NCI-H82 treated with DMSO at 0.1 percent for 48 hours (cell line): ENCODE measurements around the gene CCBE1.

Experiments
- DNase-seq: peaks from one replicate; lab custom pipeline; 2025; ENCODE audit not compliant: unreplicated experiment; lab: John Stamatoyannopoulos, UW

Gene CCBE1

GRCh38 chr18:59502274-59503175 lies 194.7 kb downstream of the CCBE1 start:
- no peak for DNase-seq

- no peak for DNase-seq
Measured at GRCh38 chr18:59501920-59502273, 195.3 kb downstream of the CCBE1 start.

- no peak for DNase-seq
Measured at GRCh38 chr18:59500765-59501164, 196.5 kb downstream of the CCBE1 start.

- DNase-seq: no peak
Measured at GRCh38 chr18:59498506-59499086, 198.6 kb downstream of the CCBE1 start.

DNA sequence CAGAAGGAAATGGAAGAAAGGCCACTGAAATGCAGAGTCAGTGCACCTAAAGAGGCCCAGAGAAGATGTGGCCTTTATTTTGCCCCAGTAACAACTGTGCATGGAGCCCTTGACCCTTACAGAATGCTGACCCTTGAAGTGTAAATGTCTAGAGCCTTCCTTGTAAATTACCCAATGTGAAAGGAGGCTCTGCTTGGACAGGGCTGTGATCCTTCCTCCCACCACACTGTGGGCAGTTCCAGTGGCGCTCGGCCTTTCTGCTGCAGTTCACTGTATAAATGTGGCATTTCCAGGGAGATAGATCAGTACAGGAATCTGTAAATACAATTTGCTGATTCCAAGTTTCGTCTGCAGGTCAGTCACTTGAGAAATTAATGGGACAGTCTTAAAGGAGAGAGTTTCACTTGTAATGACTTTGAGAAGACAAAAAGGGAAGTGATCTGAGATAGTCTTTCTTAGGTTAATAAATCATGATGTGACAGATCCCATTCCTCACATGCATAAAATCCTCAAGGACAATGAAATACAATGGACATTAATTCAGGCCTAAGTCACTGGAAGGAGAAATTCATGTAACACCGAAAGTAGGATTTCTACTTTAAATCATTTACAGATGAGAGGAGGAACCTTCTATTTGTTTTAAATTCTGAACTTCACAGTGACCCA lies 204.3 kb downstream of the CCBE1 start:
- no peak for DNase-seq

- no peak for DNase-seq
Measured at GRCh38 chr18:59488899-59489298, 208.3 kb downstream of the CCBE1 start.

DNA sequence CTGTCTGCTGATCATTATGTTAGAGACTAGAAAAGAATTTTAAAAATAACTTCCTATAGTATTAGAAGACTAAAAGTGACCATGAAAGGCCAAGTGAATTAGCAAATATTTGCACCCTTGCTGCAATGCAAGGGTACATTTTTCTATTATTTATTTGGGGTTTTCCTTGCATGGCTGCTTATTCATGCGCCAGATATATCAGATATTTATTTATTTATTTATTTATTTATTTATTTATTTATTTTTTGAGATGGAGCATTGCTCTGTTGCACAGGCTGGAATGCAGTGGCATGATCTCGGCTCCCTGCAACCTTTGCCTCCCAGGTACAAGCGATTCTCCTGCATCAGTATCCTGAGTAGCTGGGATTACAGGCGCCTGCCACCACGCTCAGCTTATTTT lies 211.8 kb downstream of the CCBE1 start:
- DNase-seq: no peak

DNA sequence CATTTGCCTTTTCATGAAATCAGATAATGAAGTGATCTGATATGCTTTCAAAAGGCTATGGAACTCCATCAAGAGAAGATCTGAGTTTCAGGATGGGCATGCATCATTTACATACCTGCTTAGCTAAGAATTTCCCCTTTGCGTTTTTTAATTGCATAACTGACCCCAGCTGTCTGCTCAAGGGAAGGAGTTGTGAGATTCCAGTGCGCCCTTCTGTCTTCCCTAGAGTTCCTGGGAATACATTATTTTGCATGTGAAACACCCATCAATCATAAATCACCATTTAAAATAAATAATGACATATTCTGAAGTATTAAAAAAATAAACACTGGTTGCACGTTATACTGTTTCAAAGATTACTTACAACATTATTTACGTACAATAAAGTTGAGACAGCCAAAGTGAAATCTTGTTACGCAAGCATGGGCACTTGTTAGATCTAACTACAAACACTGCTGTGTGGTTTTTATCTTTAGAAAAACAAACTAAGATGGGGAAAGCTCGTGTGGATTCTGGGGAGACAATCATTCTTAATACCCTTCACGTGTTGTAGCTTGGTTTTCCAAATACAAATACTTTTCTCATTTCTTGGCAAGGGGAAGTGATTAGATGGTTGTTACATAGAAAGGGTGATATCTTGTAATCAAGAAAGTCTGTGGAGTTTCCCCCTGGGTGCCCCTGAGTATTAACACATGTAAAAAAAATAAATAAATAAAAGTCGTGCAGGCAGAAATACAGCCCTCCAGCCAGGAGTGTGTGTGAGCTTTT lies 212.5 kb downstream of the CCBE1 start:
- no peak for DNase-seq

DNA sequence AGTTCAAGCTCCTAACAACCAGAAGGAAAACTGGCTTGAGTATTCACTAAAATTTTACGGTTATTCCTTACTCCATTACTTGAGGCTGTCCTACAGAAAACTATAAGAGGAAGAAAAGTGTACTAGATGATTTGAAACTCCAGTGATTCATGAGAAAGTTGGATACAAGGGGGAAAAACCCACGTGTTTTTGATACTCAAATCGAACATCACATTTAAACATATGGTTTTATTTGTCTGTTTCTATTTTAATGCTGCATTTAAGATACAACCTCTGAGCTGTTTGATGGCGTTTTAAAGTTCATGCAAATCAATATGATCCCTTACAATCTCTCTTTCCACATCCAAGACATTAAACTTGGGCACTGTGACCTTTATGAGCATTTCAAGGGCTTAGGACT lies 213.1 kb downstream of the CCBE1 start:
- no peak for DNase-seq

- no peak for DNase-seq
Measured at GRCh38 chr18:59481436-59481835, 215.8 kb downstream of the CCBE1 start.

DNA sequence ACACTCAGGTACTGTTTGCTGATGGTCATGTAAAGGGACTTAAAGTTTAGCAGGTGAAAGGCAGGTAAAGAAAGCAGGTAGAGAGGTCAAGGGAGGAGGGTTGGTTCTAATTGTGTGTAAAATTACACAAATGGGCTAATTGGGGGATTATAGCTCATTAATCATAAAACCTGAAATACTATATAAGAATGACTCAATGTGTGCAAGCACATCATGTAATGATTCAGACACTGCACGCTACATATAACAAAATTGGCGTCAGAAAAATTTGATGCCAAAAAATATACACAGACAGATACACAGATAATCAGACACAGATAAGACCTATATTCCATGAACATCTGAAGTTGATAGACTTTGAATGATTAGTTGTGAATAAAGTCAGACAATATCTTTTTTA lies 217.4 kb downstream of the CCBE1 start:
- no peak for DNase-seq

DNA sequence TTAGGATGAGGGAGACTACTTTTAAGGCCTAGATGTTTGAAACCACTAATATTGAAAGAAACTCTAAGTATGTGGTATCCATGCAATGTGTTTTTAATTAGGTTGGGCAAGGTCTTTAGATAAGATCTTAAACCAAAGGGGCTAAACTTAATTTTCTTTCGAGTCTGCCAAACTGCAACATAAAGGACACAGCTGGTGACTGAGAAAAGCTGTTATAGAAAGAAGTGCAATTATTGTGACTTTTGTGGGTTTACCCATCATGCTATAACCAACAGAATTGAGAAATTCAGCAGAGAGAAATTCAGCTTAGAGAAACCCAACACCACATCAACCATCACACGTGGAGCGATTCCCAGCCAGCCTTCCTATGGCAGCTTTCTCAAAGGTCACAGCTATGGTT lies 218.6 kb downstream of the CCBE1 start:
- DNase-seq: no peak

DNA sequence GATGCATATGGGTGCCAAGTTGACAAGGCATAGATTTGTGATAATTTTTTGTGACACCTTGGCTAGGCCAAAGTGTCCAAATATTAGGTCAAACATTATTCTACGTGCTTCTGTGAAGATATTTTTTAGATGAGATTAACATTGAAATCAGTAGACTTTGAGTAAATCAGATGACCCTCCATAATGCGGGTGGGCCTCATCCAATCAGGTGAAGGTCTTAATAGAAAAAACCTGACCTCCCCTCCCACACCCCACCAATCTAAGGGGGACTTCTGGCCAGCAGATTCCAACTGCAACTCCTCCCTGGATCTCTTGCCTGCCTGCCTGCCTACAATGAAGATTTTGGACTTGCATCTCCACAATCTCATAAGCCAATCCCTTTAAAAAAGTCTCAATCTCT lies 219.4 kb downstream of the CCBE1 start:
- DNase-seq: no peak

DNA sequence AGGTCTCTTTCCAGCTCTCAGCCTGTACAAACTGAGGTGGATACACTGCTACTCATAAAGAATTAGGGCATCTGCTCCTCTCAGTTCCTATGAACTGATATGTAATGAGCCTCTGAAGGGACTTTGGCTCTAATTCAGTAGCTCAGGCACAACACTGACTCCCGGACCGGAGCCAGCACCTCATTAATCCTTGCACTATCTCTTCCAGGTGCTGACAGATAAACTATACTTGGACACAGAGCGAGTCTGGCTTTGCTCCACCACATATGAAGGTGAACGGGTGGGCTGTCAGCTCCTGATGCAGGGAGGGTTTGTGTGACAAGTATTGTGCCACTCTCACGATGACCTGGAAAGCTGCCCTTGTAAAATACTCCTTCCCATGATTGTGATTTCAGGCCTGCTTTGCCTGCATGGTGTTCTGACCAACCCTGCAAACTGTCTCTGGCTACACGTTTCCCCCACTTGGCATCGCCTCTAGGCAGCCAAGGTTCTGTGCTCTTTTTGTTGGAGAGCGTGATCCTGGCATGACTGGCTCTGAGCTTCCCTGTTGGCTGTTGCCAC lies 226.6 kb downstream of the CCBE1 start:
- DNase-seq: no peak

DNA sequence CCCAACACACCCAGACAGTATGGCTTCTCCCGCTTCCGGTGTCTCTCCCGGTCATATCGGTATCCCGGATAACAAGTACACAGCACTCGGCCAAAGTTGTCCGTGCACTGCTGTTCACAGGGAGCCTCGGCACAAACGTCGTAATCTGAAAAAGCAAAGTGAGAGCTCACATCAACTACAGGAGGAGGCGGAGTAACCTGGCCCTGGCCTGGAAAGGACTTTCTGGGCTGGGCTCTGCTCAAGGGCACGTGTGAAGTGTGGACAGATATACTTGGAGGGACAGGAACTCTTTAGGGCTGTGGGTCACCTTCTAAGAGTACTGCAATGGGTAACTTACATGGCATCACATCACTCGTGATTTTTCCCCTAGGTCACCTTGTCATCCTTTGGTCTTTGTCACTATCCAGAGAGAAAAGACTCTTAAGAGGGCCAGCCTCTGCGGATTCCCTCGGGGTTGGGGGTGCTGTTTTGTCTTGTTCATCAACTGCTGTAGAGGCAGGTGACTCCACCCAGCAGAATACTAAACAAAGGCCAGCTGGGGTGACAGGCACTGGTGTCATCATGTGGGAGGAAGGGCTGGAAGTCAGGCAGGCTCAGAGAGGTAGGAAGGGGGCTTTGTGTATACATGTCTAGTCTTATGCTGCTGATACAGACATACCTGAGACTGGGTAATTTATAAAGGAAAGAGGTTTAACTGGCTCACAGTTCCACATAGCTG lies 227.6 kb downstream of the CCBE1 start:
- DNase-seq: no peak

- no peak for DNase-seq
Measured at GRCh38 chr18:59468821-59469220, 228.4 kb downstream of the CCBE1 start.

GRCh38 chr18:59467497-59467896 lies 229.7 kb downstream of the CCBE1 start:
- DNase-seq: no peak

DNA sequence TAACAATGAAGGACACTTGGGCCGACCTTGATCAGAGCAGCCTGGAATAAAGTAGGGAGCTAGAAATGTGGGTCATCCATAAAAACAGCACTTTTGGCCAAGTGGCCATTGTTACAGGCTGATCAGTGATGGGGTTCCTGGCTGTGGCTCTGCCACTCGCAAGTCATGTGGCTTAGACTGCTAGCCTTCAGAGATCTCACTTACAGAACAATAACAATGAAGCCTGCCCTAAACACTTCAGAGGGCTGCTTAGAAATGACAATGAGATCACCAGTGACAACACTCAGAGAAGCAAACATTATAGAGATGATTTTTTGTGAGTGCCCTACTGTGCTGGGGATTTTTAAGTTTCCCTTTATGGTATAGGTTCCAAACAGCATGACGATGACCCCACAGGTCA lies 230.2 kb downstream of the CCBE1 start:
- no peak for DNase-seq

- no peak for DNase-seq
Measured at GRCh38 chr18:59464486-59464885, 232.7 kb downstream of the CCBE1 start.

- DNase-seq: no peak
Measured at GRCh38 chr18:59461171-59461570, 236.1 kb downstream of the CCBE1 start.

GRCh38 chr18:59460072-59460420 lies 237.2 kb downstream of the CCBE1 start:
- DNase-seq: no peak
